ENCODE measurements around the gene PHKB.
"Not testable (repeated sequence)": the region's sequence is repeated elsewhere in the genome, so short reads cannot be mapped to it uniquely, and the experiment has no call there.

The PHKB gene

GRCh38 chr16:47470211-47470610, 9.1 kb downstream of the PHKB start:
- Histone ChIP-seq H3K79me2 (ENCODE audit: control insufficient read depth, insufficient read depth, low read length) (no peaks in the 10 kb centered on the region), H3K4me3 (ENCODE audit: low read length) (no peak overlapping the region), H3K4me1 (ENCODE audit: control insufficient read depth, low read depth, low read length) (peaks cover 4% of the 10 kb centered on the region), H4K8ac (ENCODE audit: low read depth, low read length) (no peak overlapping the region), H3K27me3 (ENCODE audit: insufficient read depth, low read length, poor library complexity) (no peaks in the 10 kb centered on the region), H4K5ac (ENCODE audit: low read length) (no peak overlapping the region), H2BK5ac (ENCODE audit: low read length) (no peak overlapping the region), H2BK15ac (replicated peaks; ENCODE audit: low read depth) (no peak overlapping the region), H2BK120ac (ENCODE audit: low read depth, low read length) (no peak overlapping the region), H3K4me2 (ENCODE audit: low read length) (no peak overlapping the region), H3K79me1 (ENCODE audit: low read length) (peaks cover 4% of the 10 kb centered on the region), H3K36me3 (ENCODE audit: control insufficient read depth, insufficient read depth, low read length) (no peaks in the 10 kb centered on the region), H3K18ac (ENCODE audit: low read length) (no peak overlapping the region), H3K4ac (ENCODE audit: low read depth, low read length) (no peak overlapping the region), H2AK5ac (ENCODE audit: low read length) (no peak overlapping the region), H3K9ac (ENCODE audit: low read length) (no peak overlapping the region), H3K56ac (ENCODE audit: low read length) (no peak overlapping the region), H3K23ac (ENCODE audit: low read length) (no peak overlapping the region), H3K27ac (ENCODE audit: low read depth, low read length) (no peak overlapping the region)
- no CpG with 5 or more reads among the region's 7 CpGs for WGBS (ENCODE audit: extremely low coverage, insufficient coverage, low lambda C conversion rate)
- DNase-seq, result no peak

GRCh38 chr16:47470810-47471209, 9.7 kb downstream of the PHKB start:
- Histone ChIP-seq H3K79me1 (ENCODE audit: low read length) (peaks cover 4% of the 10 kb centered on the region), H4K8ac (ENCODE audit: low read depth, low read length) (no peak overlapping the region), H2BK120ac (ENCODE audit: low read depth, low read length) (no peak overlapping the region), H3K27me3 (ENCODE audit: insufficient read depth, low read length, poor library complexity) (no peaks in the 10 kb centered on the region), H2BK5ac (ENCODE audit: low read length) (no peak overlapping the region), H3K9ac (ENCODE audit: low read length) (no peak overlapping the region), H3K4me2 (ENCODE audit: low read length) (no peak overlapping the region), H3K4me3 (ENCODE audit: low read length) (no peak overlapping the region), H2AK5ac (ENCODE audit: low read length) (no peak overlapping the region), H3K56ac (ENCODE audit: low read length) (no peak overlapping the region), H3K4me1 (ENCODE audit: control insufficient read depth, low read depth, low read length) (peaks cover 4% of the 10 kb centered on the region), H3K36me3 (ENCODE audit: control insufficient read depth, insufficient read depth, low read length) (no peaks in the 10 kb centered on the region), H4K5ac (ENCODE audit: low read length) (no peak overlapping the region), H3K23ac (ENCODE audit: low read length) (no peak overlapping the region), H3K79me2 (ENCODE audit: control insufficient read depth, insufficient read depth, low read length) (no peaks in the 10 kb centered on the region), H3K27ac (ENCODE audit: low read depth, low read length) (no peak overlapping the region), H2BK15ac (replicated peaks; ENCODE audit: low read depth) (no peak overlapping the region), H3K18ac (ENCODE audit: low read length) (no peak overlapping the region), H3K4ac (ENCODE audit: low read depth, low read length) (no peak overlapping the region)
- no peak for DNase-seq
- no CpG with 5 or more reads among the region's 1 CpG for WGBS (ENCODE audit: extremely low coverage, insufficient coverage, low lambda C conversion rate)

GRCh38 chr16:47473004-47473403, 11.9 kb downstream of the PHKB start:
- H2BK5ac ChIP-seq (ENCODE audit: low read length); H2BK120ac ChIP-seq (ENCODE audit: low read depth, low read length); H3K27me3 ChIP-seq (ENCODE audit: insufficient read depth, low read length, poor library complexity); H4K5ac ChIP-seq (ENCODE audit: low read length); H3K9ac ChIP-seq (ENCODE audit: low read length); H2AK5ac ChIP-seq (ENCODE audit: low read length); H3K18ac ChIP-seq (ENCODE audit: low read length); H3K4me2 ChIP-seq (ENCODE audit: low read length); DNase-seq; H3K27ac ChIP-seq (ENCODE audit: low read depth, low read length); H3K56ac ChIP-seq (ENCODE audit: low read length); H3K79me1 ChIP-seq (ENCODE audit: low read length); H2BK15ac ChIP-seq (replicated peaks; ENCODE audit: low read depth); H3K4me1 ChIP-seq (ENCODE audit: control insufficient read depth, low read depth, low read length); H3K36me3 ChIP-seq (ENCODE audit: control insufficient read depth, insufficient read depth, low read length); H3K23ac ChIP-seq (ENCODE audit: low read length); H3K79me2 ChIP-seq (ENCODE audit: control insufficient read depth, insufficient read depth, low read length); H3K4me3 ChIP-seq (ENCODE audit: low read length); H4K8ac ChIP-seq (ENCODE audit: low read depth, low read length); H3K4ac ChIP-seq (ENCODE audit: low read depth, low read length): not testable (repeated sequence)
- no CpG with 5 or more reads among the region's 2 CpGs for WGBS (ENCODE audit: extremely low coverage, insufficient coverage, low lambda C conversion rate)

GRCh38 chr16:47473792-47474191, 12.7 kb downstream of the PHKB start:
- H3K4me3 ChIP-seq (ENCODE audit: low read length), result no peak overlapping the region
- no peak overlapping the region for H3K18ac ChIP-seq (ENCODE audit: low read length)
- no CpG with 5 or more reads among the region's 3 CpGs for WGBS (ENCODE audit: extremely low coverage, insufficient coverage, low lambda C conversion rate)
- no peaks in the 10 kb centered on the region for H3K27me3 ChIP-seq (ENCODE audit: insufficient read depth, low read length, poor library complexity)
- no peak overlapping the region for H4K8ac ChIP-seq (ENCODE audit: low read depth, low read length)
- H4K5ac ChIP-seq (ENCODE audit: low read length), result no peak overlapping the region
- no peak overlapping the region for H3K23ac ChIP-seq (ENCODE audit: low read length)
- no peak overlapping the region for H2BK120ac ChIP-seq (ENCODE audit: low read depth, low read length)
- no peak overlapping the region for H2BK15ac ChIP-seq (replicated peaks; ENCODE audit: low read depth)
- no peak overlapping the region for H3K56ac ChIP-seq (ENCODE audit: low read length)
- H3K27ac ChIP-seq (ENCODE audit: low read depth, low read length), result no peak overlapping the region
- H3K9ac ChIP-seq (ENCODE audit: low read length), result no peak overlapping the region
- peaks cover 1% of the 10 kb centered on the region for H3K79me1 ChIP-seq (ENCODE audit: low read length)
- no peak overlapping the region for H3K4ac ChIP-seq (ENCODE audit: low read depth, low read length)
- H2BK5ac ChIP-seq (ENCODE audit: low read length), result no peak overlapping the region
- no peaks in the 10 kb centered on the region for H3K79me2 ChIP-seq (ENCODE audit: control insufficient read depth, insufficient read depth, low read length)
- no peak overlapping the region for H3K4me2 ChIP-seq (ENCODE audit: low read length)
- no peaks in the 10 kb centered on the region for H3K36me3 ChIP-seq (ENCODE audit: control insufficient read depth, insufficient read depth, low read length)
- DNase-seq, result no peak
- no peak overlapping the region for H2AK5ac ChIP-seq (ENCODE audit: low read length)
- no peaks in the 10 kb centered on the region for H3K4me1 ChIP-seq (ENCODE audit: control insufficient read depth, low read depth, low read length)

- no peaks in the 10 kb centered on the region for H3K79me2 ChIP-seq (ENCODE audit: control insufficient read depth, insufficient read depth, low read length)
- H2AK5ac ChIP-seq (ENCODE audit: low read length), result no peak overlapping the region
- H3K4ac ChIP-seq (ENCODE audit: low read depth, low read length), result no peak overlapping the region
- no peak overlapping the region for H3K9ac ChIP-seq (ENCODE audit: low read length)
- no peak for DNase-seq
- no peak overlapping the region for H3K56ac ChIP-seq (ENCODE audit: low read length)
- no peak overlapping the region for H2BK120ac ChIP-seq (ENCODE audit: low read depth, low read length)
- H2BK5ac ChIP-seq (ENCODE audit: low read length), result no peak overlapping the region
- no peak overlapping the region for H3K4me2 ChIP-seq (ENCODE audit: low read length)
- no peak overlapping the region for H3K4me3 ChIP-seq (ENCODE audit: low read length)
- H3K18ac ChIP-seq (ENCODE audit: low read length), result no peak overlapping the region
- H2BK15ac ChIP-seq (replicated peaks; ENCODE audit: low read depth), result no peak overlapping the region
- H3K23ac ChIP-seq (ENCODE audit: low read length), result no peak overlapping the region
- no CpG with 5 or more reads among the region's 1 CpG for WGBS (ENCODE audit: extremely low coverage, insufficient coverage, low lambda C conversion rate)
- no peak overlapping the region for H4K8ac ChIP-seq (ENCODE audit: low read depth, low read length)
- H3K79me1 ChIP-seq (ENCODE audit: low read length), result peaks cover 2% of the 10 kb centered on the region
- H4K5ac ChIP-seq (ENCODE audit: low read length), result no peak overlapping the region
- no peaks in the 10 kb centered on the region for H3K36me3 ChIP-seq (ENCODE audit: control insufficient read depth, insufficient read depth, low read length)
- H3K27me3 ChIP-seq (ENCODE audit: insufficient read depth, low read length, poor library complexity), result no peaks in the 10 kb centered on the region
- peaks cover 3% of the 10 kb centered on the region for H3K4me1 ChIP-seq (ENCODE audit: control insufficient read depth, low read depth, low read length)
- no peak overlapping the region for H3K27ac ChIP-seq (ENCODE audit: low read depth, low read length)
Measured at GRCh38 chr16:47475786-47476185, 14.7 kb downstream of the PHKB start.

GRCh38 chr16:47476654-47477345, 15.7 kb downstream of the PHKB start:
- no peaks in the 10 kb centered on the region for H3K79me2 ChIP-seq (ENCODE audit: control insufficient read depth, insufficient read depth, low read length)
- no peak overlapping the region for H3K4me3 ChIP-seq (ENCODE audit: low read length)
- H3K56ac ChIP-seq (ENCODE audit: low read length), result no peak overlapping the region
- no peaks in the 10 kb centered on the region for H3K27me3 ChIP-seq (ENCODE audit: insufficient read depth, low read length, poor library complexity)
- H2BK15ac ChIP-seq (replicated peaks; ENCODE audit: low read depth), result no peak overlapping the region
- no peak overlapping the region for H4K5ac ChIP-seq (ENCODE audit: low read length)
- H2BK5ac ChIP-seq (ENCODE audit: low read length), result no peak overlapping the region
- peaks cover 2% of the 10 kb centered on the region for H3K79me1 ChIP-seq (ENCODE audit: low read length)
- no peak overlapping the region for H3K4ac ChIP-seq (ENCODE audit: low read depth, low read length)
- H2BK120ac ChIP-seq (ENCODE audit: low read depth, low read length), result no peak overlapping the region
- no peak overlapping the region for H3K4me2 ChIP-seq (ENCODE audit: low read length)
- no peak overlapping the region for H3K9ac ChIP-seq (ENCODE audit: low read length)
- H3K27ac ChIP-seq (ENCODE audit: low read depth, low read length), result no peak overlapping the region
- no peaks in the 10 kb centered on the region for H3K36me3 ChIP-seq (ENCODE audit: control insufficient read depth, insufficient read depth, low read length)
- no peak overlapping the region for H4K8ac ChIP-seq (ENCODE audit: low read depth, low read length)
- no peak for DNase-seq
- no peak overlapping the region for H3K23ac ChIP-seq (ENCODE audit: low read length)
- H3K18ac ChIP-seq (ENCODE audit: low read length), result no peak overlapping the region
- no peak overlapping the region for H2AK5ac ChIP-seq (ENCODE audit: low read length)
- H3K4me1 ChIP-seq (ENCODE audit: control insufficient read depth, low read depth, low read length), result peaks cover 3% of the 10 kb centered on the region

Measured in mesendoderm (in vitro differentiated cells).